Ureter (tissue), 1 donor: ENCODE data around the gene ABL2. TPM values are rescaled to one million over a fixed set of nuclear protein-coding genes. Genes with fewer than 3 reads are reported as not detected.
"Not testable (repeated sequence)": the region's sequence is repeated elsewhere in the genome, so short reads cannot be mapped to it uniquely, and the experiment has no call there.

ENCODE experiments used
- DNase-seq: peaks from one replicate; pipeline ENCODE4 v3.0.0-alpha.2; 2020; ENCODE audit warnings: low spot score
- total RNA-seq: library from RNA; stranded (reverse); gene quantifications from one replicate; pipeline ENCODE4 v1.2.4, GENCODE V29; 2023
- donor health status: DM: yes; HTN: yes; CAD: no.

The ABL2 gene
- total RNA-seq, 1 donor from 2014 or later, result 35.0 TPM

DNA sequence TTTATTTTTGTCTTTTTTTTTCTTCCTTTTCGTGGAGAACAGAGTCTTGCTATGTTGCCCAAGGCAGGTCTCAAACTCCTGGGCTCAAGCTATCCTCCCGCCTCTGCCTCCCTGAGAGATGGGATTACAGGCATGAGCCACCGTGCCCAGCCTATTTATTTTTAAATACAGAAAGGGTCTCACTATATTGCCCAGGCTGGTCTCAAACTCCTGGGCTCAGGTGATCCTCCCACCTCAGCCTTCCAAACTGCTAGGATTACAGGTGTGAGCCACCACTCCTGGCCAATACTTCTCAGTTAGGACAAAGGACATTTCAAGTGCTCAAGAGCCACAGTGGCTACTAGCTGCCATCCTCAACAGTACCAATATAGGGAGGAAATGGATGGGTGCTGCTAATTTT is 16.2 kb downstream of the ABL2 start:
- not testable (repeated sequence) for DNase-seq

DNA sequence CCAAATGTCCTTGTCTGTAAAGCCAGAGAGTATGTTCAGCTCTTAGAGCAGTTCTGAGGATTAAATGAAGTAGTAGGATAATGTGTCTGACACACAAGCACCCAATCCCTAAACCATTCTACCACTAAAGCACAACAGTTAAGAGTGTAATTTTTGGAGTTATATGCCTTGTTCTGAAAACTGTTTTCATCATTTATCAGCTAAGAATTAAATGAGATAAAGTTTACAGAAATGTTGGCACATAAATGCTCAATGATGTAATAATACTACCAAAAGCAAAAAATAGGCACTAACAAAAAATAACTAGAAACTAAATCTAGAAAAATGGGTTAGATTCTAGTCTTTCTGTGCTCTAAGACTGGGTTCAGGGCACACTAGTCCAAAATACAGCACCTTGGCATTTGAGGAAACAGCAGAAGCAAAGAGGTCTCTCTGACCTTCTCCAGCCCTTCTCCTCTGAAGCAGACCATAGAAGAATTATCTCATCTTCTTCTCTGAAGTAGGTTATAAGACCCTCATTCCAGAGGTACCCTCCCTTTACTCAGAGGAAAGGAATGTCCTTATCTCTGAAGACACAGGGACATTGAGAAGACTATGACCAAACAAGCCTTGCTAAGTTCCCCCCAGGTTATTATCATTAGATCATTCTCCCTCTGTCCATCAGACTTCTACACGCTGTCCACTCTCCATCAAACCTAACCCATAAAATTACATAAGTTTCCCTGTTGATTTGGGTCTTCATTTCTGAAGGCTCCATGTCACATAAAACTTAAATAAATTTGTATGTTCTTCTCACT is 20.6 kb downstream of the ABL2 start:
- no peak for DNase-seq

DNA sequence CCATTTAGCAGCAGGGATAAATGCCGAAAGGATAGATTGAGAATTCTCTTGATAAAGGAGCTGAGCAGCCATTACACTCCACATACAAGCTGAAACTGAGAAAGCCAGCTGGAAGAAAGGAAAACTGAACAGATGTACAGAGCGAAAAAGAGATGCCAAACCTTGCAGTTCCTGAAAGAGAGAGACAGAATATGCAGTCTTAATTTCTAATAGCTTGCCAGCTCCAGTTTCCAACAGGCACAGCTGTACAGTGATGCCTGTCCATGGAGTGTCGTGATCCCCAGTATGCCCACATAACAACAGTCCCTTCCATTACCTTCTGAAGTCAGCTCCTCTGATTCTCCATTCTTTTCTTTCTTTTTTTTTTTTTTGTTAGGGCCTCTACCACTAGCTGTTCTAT is 22.7 kb downstream of the ABL2 start:
- no peak for DNase-seq

DNA sequence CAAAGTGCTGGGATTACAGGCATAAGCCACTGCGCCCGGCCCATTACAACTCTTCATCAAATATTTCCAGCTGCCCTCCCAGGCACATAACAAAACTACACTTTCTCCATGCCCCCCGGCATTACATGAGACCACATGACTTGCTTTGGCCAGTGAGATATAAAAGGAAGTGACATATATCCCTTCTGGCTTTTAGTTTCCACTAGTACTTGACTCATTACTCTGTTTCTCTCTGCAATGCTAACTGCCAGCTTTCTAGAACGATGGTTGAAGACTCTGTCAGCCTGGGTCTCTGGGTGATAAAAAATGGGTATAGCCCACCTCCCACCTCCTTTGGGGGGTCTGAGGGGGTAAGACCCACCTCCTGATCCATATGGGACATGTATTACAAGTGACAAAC is 24.2 kb downstream of the ABL2 start:
- DNase-seq, result no peak

DNA sequence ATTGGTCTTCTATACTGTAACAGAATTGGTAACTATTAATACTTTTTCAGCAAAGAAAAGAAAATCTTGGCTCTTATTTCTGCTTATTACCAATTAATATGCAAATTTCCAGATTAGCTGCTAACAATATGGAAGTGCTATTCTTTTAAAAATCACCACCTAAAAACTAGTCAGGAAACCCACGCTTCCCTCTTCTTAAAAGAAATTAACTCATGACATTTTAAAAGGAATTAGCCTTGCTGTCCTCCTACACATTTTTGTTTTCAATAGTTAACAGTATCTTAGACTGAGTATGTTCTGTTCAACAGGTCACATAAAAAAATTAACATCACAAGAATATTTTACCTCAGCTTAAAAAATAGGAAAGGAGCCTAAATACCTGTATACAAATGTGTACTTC is 27.3 kb downstream of the ABL2 start:
- no peak for DNase-seq

DNA sequence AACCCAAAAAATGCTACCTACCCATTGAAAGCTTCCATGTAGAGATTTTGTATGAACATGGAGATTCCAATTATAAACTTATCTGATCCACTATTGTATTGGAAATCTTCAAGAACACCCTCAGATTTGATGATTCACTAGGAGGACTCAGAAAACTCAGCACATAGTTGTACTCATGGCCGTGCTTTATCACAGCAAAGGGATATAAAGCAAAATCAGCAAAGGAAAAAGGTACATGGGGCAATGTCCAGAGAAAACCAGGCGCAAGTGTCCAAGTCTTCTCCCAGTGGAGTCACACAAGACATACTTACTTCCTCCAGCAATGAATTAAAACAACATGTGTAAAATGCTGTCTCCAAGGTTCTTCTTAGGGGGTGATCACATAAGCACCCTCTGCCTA is 28.9 kb downstream of the ABL2 start:
- DNase-seq, result no peak

DNA sequence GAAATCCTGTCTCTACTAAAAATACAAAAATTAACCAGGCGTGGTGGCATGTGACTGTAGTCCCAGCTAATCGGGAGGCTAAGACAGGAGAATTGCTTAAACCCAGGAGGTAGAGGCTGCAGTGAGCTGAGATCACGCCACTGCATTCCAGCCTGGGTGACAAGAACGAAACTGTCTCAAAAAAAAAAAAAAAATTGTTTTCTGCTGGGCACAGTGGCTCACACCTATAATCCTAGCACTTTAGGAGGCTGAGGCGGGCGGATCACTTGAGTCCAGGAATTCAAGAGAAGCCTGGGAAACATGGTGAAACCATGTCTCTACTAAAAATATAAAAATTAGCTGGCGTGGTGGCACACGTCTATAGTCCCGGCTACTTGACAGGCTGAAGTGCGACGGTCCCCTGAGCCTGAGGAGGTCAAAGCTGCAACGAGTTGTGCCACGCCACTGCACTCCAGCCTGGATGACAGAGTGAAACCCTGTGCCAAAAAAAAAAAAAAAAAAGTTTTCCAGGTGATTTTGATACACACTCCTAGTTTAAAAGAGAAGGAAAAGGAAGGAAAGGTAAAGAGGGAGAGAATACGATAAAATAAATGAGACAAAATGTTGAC is 31.7 kb downstream of the ABL2 start:
- DNase-seq, result no peak

DNA sequence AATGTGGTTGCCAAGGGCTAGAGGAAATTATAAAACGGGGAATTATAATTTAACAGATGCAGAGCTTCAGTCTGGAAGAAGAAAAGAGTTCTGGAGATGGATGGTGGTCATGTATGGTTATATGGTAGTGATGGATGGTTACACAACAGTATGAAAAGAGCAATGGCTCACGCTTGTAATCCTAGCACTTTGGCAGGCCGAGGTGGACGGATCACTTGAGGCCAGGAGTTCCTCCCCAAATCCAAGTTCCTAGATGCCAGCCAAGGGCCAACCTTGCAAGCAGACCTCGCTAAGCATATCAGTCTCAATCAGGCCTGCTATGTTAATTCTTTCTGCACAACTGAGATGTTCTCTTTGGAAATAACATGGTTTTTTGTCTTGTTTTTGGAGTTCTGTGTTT is 33.6 kb downstream of the ABL2 start:
- not testable (repeated sequence) for DNase-seq

DNA sequence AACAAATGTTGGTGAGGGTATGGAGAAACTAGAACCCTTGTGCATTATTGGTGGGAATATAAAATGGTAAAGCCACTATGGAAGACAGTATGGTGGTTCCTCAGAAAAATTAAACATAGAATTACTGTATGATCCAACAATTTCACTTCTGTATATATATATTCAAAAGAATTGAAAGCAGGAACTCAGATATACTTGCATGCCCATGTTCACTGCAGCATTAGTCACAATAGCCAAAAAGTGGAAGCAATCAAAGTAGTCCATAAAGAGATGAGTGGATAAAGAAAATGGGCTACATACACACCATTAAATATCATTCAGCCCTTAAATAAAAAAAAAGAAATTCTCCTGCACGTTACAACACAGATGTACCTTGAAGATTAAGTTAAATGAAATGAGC is 34.1 kb downstream of the ABL2 start:
- no peak for DNase-seq

DNA sequence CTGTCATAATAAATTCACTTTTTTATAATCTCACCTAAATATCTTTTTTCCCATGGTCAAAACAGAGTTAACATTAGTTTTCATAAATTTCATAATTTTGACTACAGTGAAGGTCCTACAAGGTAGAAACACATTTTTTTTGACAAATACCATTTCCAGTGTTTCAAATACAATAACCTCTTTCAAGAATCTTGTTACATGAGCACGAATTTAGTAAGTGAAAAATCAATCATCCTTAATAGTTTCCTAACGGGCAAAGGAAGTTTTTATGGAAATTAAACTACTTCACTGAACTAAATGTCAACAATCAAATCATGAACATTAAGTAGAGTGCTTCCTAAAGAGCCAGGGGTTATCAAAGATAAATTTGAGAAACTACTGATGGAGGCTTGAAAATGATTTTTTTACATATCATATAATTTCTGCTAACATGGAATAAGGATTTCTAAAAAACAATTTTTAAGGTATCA is 35.4 kb downstream of the ABL2 start:
- no peak for DNase-seq

DNA sequence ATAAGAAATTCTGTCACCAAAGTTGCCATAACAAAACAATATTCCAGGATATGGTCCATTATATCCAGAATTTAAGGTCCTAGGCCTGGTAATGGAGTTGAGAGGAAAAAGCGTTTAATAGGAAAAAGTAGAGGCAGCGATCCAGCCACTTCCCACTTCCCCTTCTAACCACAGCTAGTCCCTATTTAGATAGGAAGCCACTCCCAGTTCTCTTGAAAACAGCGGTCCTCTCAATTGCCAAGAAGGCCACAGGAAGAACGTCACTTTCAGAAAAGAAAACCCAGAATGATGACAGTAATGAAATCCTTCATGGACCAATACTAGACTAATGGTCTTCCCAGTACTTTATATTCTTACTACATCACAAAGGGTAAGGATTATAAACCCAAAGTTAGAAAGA is 38.6 kb downstream of the ABL2 start:
- no peak for DNase-seq

DNA sequence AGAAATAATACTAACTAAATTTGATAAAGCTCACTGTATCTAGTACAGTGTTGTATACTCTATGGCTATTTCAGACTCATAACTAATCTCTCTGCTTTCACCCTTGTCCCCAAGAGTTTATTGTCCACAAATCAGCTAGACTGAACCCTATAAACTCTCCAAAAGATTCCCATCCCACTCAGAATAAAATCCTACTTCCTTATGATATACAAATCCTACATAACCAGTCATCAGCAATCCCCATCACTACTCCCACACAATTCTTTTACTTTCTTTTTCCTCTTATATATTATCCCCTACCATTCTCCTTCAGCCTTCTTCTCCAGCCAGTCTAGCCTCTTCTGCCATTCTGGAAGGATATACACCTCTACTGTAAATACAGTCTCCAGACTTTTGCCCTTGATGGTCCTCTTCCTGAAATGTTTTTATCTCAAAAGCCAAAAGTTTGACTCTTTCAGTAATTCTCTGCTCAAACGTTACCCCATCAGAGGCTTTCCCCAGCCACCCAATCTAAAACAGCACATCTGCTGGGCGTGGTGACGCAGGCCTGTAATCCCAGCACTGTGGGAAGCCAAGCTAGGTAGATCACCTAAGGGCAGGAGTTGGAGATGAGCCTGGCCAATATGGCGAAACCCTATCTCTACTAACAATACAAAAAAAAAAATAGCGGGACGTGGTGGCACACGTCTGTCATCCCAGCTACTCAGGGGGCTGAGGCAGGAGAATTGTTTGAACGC is 41.6 kb downstream of the ABL2 start:
- no peak for DNase-seq

DNA sequence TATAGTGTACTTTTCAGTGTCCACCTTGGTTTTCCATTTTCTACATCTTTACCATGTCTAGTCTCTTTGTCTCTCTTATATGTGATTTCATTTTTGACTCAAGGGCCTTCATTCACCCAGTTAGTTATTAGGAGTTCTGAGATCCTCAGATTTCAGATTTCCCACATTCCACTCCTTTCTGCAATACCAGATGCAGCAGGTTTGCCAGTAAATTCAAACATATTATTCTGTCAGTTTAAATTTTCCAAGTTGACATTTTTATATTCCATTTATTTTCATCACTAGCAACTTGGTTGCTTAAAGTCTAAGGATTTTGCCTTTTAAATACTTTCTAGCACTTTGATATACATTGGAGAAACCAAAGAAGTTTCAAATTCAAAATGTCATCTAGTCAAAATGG is 42.4 kb downstream of the ABL2 start:
- no peak for DNase-seq

DNA sequence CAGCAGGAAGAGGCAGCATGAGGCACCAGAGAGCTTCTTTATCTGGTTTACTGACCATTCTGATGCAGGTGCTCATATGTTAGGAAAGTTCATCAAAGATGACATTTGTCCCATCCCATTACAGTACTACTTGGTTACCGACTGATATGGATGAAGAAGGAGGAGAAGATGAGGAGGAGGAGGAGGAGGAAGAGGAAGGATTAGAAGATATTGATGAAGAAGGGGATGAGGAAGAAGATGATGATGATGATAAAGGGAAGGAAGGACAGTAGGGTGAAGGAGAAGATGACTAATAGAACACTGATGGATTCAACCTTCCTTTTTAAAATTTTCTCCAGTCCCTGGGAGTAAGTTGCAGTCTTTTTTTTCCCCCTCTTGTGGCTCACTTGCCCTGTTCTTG is 45.1 kb downstream of the ABL2 start:
- no peak for DNase-seq

DNA sequence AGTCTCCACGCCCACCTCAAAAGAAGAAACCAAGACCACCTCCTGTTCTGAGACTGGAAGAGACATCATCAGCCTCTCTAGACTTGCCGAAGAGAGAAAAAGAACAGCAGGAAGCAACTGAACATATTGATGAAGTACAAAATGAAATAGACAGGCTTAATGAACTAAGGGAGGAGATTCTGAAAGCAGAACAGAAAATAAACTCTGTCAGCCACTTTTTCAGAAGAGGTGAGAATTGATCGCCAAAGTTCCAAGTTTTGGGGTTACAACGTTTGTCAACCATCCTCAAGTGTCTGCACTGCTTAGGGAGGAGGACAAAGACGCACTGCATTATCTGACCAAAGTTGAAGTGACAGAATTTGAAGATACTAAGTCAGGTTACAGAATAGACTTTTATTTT is 45.6 kb downstream of the ABL2 start:
- no peak for DNase-seq

DNA sequence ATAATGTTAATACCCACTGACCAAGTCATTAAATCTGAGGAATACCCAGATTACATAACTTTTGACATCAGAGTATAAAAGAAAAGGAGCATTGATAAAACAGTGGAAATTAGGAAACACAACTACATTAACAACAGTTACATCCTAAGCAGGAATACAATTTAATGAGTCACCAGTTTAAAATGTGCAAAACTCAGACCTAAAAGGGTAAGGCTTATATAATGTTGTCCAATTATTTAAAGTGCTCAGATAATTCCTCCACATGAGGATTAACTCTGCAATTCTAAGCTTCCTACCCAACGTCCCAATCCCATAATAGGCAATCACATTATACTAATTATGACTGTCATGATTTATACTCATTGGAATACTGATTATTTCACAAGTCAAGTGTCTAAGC is 50.5 kb downstream of the ABL2 start:
- DNase-seq, result no peak

DNA sequence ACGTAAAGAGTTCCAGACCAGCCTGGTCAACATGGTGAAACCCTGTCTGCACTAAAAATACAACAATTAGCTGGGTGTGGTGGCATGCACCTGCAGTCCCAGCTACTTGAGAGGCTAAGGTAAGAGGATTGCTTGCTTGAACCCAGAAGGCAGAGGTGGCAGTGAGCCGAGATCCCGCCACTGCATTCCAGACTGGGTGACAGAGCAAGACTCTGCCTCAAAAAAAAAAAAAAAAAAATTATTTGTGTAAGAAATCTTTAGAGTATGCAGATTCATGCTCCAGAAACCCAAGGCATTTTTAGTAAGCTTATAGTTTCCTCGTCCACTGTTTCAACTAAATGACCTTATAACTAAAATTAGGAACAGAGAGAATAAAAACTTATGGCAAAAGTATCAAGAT is 51.3 kb downstream of the ABL2 start:
- DNase-seq, result no peak

DNA sequence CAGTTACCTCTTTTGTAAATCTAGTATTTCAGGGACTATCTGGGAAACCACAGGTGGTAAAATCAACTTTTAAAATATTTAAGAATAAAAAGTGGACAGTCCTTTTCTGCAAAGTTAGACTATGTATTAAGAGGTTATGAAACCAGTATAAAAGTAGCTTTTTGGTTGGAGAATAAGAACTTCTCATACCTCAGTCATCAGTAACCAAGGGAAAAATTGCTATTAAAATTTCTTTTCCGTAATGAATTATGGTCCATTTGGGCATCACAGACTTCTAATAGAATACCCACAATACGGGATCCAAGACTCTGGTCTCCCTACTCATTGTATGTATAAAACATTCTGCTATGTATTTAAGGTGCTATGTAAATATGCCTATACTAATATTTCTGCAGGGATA is 51.9 kb downstream of the ABL2 start:
- DNase-seq, result no peak

DNA sequence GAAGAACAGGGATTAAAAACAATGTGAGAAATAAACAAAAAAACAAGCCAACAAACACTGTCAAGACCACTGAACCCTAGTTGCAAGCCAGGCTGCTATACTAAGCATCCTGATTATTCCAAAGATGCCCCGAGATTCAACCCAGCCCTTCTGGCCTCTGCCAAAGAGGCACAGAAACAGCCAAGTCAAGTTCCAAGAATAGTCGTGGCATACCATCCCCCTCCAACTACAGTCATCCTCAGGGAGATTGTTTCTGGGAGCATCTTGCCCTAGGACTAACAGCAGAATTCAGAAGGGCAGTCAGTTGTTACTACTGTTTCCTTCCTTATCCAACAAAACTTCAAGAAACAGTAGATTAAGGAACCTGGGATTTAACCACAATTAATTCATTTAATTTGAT is 52.3 kb downstream of the ABL2 start:
- no peak for DNase-seq

DNA sequence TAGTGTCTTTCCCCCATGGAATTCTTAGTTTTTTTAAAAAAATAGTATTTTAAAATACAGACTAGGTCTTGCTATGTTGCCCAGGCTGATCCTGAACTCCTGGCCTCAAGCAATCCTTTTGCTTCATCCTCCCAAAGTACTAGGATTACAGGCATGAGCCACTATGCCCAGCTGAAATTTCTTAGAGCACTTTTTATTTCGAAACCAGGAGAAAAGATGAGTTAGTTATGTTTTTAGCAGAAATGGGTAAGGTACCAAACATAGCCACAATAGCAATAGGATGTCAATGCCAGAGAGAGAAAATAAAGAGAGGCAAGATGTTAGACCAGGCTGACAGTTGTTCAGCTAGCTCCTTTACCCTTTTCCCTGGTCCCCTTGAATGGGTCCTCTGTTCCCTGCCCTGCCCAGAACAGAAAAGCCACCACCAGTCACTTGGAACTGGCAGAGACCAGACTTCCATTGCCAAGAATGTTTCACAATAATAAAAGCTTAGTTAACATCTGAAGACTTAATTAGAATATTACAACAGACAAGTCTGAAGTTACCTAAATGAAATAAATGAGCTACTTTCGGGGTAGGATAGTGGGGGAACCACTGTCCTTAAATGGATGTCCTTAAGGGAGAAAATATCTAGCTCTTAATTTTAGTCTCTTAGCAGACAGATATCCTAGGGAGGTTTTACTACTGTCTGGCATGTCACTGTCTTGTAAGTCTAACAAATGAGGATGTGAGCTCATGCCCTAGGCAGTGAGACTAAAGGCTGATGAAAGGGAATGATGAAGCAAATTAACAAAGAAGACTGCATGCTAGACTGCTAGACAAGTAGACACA is 54.3 kb downstream of the ABL2 start:
- DNase-seq, result no peak

DNA sequence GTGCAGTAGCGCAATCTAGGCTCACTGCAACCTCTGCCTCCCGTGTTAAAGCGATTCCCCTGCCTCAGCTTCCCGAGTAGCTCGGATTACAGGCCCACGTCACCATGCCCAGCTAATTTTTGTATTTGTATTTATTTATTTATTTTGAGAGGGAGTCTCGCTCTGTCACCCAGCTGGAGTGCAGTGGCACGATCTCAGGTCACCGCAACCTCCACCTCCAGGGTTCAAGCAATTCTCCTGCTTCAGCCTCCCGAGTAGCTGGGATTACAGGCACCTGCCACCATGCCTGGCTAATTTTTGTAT is 59.1 kb downstream of the ABL2 start:
- DNase-seq, result not testable (repeated sequence)
